Ramos (cell line): ENCODE data around the gene IMMP2L.

Experiments
- in situ Hi-C: fragments of 300-500 bp; cut with MboI; formaldehyde crosslinking; loops from one replicate; pipeline ENCODE4 v1.14.3; 2022; ENCODE audit warnings: low sequenced_read_pairs; ENCODE audit not compliant: unreplicated experiment

Gene IMMP2L

GRCh38 chr7:111408724-111409123, 153.6 kb downstream of the IMMP2L start:
- in situ Hi-C loops = no loop called here

- in situ Hi-C loops = no loop called here
These were observed 155.0 kb downstream of the IMMP2L start for GRCh38 chr7:111407258-111407657.

GRCh38 chr7:111405621-111406020, 156.7 kb downstream of the IMMP2L start:
- in situ Hi-C loops = no loop called here

GRCh38 chr7:111401516-111401915, 160.8 kb downstream of the IMMP2L start:
- in situ Hi-C loops = no loop called here

GRCh38 chr7:111400088-111400487, 162.2 kb downstream of the IMMP2L start:
- in situ Hi-C loops = no loop called here

- in situ Hi-C loops = no loop called here
These were observed 167.4 kb downstream of the IMMP2L start for GRCh38 chr7:111394891-111395290.

- in situ Hi-C loops = no loop called here
These were observed 169.1 kb downstream of the IMMP2L start for GRCh38 chr7:111393011-111393754.

- in situ Hi-C loops = no loop called here
These were observed 170.0 kb downstream of the IMMP2L start for GRCh38 chr7:111392294-111392693.

GRCh38 chr7:111390000-111390399, 172.3 kb downstream of the IMMP2L start:
- in situ Hi-C loops = no loop called here

GRCh38 chr7:111388912-111389311, 173.4 kb downstream of the IMMP2L start:
- in situ Hi-C loops = no loop called here

- in situ Hi-C loops = no loop called here
These were observed 174.3 kb downstream of the IMMP2L start for GRCh38 chr7:111388016-111388415.

GRCh38 chr7:111384065-111384891, 178.0 kb downstream of the IMMP2L start:
- in situ Hi-C loops = no loop called here

- in situ Hi-C loops = no loop called here
These were observed 179.2 kb downstream of the IMMP2L start for GRCh38 chr7:111383133-111383532.

GRCh38 chr7:111381590-111381989, 180.7 kb downstream of the IMMP2L start:
- in situ Hi-C loops = no loop called here

GRCh38 chr7:111380945-111381344, 181.3 kb downstream of the IMMP2L start:
- in situ Hi-C loops = no loop called here

- in situ Hi-C loops = no loop called here
These were observed 188.3 kb downstream of the IMMP2L start for GRCh38 chr7:111374027-111374426.

GRCh38 chr7:111371437-111371836, 190.9 kb downstream of the IMMP2L start:
- in situ Hi-C loops = no loop called here

- in situ Hi-C loops = no loop called here
These were observed 192.3 kb downstream of the IMMP2L start for GRCh38 chr7:111370002-111370401.

- in situ Hi-C loops = no loop called here
These were observed 193.8 kb downstream of the IMMP2L start for GRCh38 chr7:111368381-111369065.

- in situ Hi-C loops = no loop called here
These were observed 197.9 kb downstream of the IMMP2L start for GRCh38 chr7:111364413-111364812.

GRCh38 chr7:111363099-111363498, 199.2 kb downstream of the IMMP2L start:
- in situ Hi-C loops = no loop called here
